HG03097 (cell line): ENCODE results near the gene ZBTB20.
A peak's percentile ranks its signal among the peaks of the same experiment; 100 is the strongest.

ENCODE experiments used
- ATAC-seq: cut with Tn5 transposase; IDR thresholded peaks from one replicate; pipeline ENCODE4 v1.9.1; 2021; ENCODE audit not compliant: unreplicated experiment, low FRiP score

The ZBTB20 gene

GRCh38 chr3:114331007-114331406 lies 816.1 kb downstream of the ZBTB20 start:
- ATAC-seq, result no peak

GRCh38 chr3:114329823-114330222 lies 817.3 kb downstream of the ZBTB20 start:
- no peak for ATAC-seq

GRCh38 chr3:114328345-114328744 lies 818.7 kb downstream of the ZBTB20 start:
- no peak for ATAC-seq

- ATAC-seq, result no peak
Observed at GRCh38 chr3:114327665-114328064, 819.4 kb downstream of the ZBTB20 start.

- ATAC-seq, result no peak
Observed at GRCh38 chr3:114323546-114324254, 823.4 kb downstream of the ZBTB20 start.

- no peak for ATAC-seq
Observed at GRCh38 chr3:114320246-114320645, 826.8 kb downstream of the ZBTB20 start.

- ATAC-seq, result no peak
Observed at GRCh38 chr3:114319453-114319852, 827.6 kb downstream of the ZBTB20 start.

GRCh38 chr3:114318295-114318694 lies 828.8 kb downstream of the ZBTB20 start:
- ATAC-seq, result no peak

- ATAC-seq, result no peak
Observed at GRCh38 chr3:114314282-114314681, 832.8 kb downstream of the ZBTB20 start.

- no peak for ATAC-seq
Observed at GRCh38 chr3:114313426-114313825, 833.7 kb downstream of the ZBTB20 start.

- ATAC-seq, result no peak
Observed at GRCh38 chr3:114310695-114311094, 836.4 kb downstream of the ZBTB20 start.

- ATAC-seq, result peak; percentile 79
Observed at GRCh38 chr3:114308830-114309229, 838.3 kb downstream of the ZBTB20 start.

GRCh38 chr3:114308377-114308776 lies 838.7 kb downstream of the ZBTB20 start:
- ATAC-seq, result no peak

GRCh38 chr3:114307832-114308231 lies 839.3 kb downstream of the ZBTB20 start:
- ATAC-seq, result no peak

- ATAC-seq, result no peak
Observed at GRCh38 chr3:114307222-114307830, 839.8 kb downstream of the ZBTB20 start.

GRCh38 chr3:114299941-114300624 lies 847.0 kb downstream of the ZBTB20 start:
- no peak for ATAC-seq

- ATAC-seq, result no peak
Observed at GRCh38 chr3:114299421-114299820, 847.7 kb downstream of the ZBTB20 start.

GRCh38 chr3:114295946-114296345 lies 851.1 kb downstream of the ZBTB20 start:
- ATAC-seq, result no peak

GRCh38 chr3:114294940-114295480 lies 852.1 kb downstream of the ZBTB20 start:
- ATAC-seq, result no peak

- no peak for ATAC-seq
Observed at GRCh38 chr3:114293838-114294535, 853.1 kb downstream of the ZBTB20 start, which contains the start of gene TIGIT. Gene TIGIT, plus strand, starts transcription at chr3:114294028. Its CDS starts 34 bp downstream, at chr3:114294062.
